Stomach (tissue), 4 donors: ENCODE results near the gene FBXL15.

Experiments used
- CTCF ChIP-seq, 7 experiments: fragments of 450-650 bp in 4 of 7; fragments of 200-600 bp in 3 of 7; sonication (generic) in 3 of 7; IDR thresholded peaks; one replicate each; pipeline ENCODE4 v1.5.1; 2016 to 2019; ENCODE audit warnings: antibody characterized with exemption in 7 of 7, control low read depth in 2 of 7, mild to moderate bottlenecking in 1 of 7
- EP300 ChIP-seq: sonication (generic); formaldehyde crosslinking; IDR thresholded peaks from one replicate; pipeline ENCODE4 v1.6.1; 2017; ENCODE audit warnings: antibody characterized with exemption
- POLR2A ChIP-seq, 4 donors: fragments of 450-650 bp; IDR thresholded peaks; one replicate each; pipeline ENCODE4 v1.6.1; 2016; ENCODE audit warnings: antibody characterized with exemption in 4 of 4, control low read depth in 2 of 4, mild to moderate bottlenecking in 1 of 4, moderate library complexity in 1 of 4

- TF ChIP-seq CTCF (IDR thresholded peaks at IDR 0.05): no peak
- no peak for TF ChIP-seq POLR2A (IDR thresholded peaks at IDR 0.05)
- no peak for TF ChIP-seq EP300
These were observed 43.7 kb upstream of the FBXL15 start for GRCh38 chr10:102376901-102377300.
